ENCODE measurements around the gene CTIF. TPM values are rescaled to one million over a fixed set of nuclear protein-coding genes. Genes with fewer than 3 reads are reported as not detected.

The CTIF gene
- total and polyA plus RNA-seq, 12 donors: 44.5 to 74.1 (median 58.9) TPM

DNA sequence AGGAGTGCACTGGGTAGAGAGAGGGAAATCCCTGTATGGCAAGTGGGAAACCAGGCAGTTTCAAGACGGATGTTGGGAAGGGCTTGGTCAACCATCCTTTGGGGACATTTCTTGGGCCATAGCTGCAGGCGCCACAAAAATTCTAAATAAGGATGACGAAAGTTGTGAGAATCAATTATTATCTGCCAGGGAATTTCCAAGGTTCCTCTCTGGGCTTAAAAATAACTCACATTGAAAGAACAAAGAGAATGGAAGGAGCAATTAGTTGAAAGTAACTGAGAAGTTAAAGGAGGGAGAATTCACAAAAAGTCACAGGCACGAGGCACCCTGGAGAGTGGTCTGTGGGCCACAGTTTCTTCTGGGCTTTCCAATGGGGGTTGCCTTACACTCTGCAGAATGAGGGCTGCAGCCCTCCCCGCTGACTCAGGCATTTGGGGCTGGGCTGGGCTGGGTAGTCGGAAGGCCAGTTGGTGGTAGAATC is 216.2 kb downstream of the CTIF start:
- peak overlapping the region in 2 of 10 donors; percentile 26 to 31 for H3K27ac ChIP-seq
- H3K4me1 ChIP-seq: peaks cover 9 to 55% (median 42%) of the 10 kb centered on the region in 9 donors
- TF ChIP-seq, protein P1, sequence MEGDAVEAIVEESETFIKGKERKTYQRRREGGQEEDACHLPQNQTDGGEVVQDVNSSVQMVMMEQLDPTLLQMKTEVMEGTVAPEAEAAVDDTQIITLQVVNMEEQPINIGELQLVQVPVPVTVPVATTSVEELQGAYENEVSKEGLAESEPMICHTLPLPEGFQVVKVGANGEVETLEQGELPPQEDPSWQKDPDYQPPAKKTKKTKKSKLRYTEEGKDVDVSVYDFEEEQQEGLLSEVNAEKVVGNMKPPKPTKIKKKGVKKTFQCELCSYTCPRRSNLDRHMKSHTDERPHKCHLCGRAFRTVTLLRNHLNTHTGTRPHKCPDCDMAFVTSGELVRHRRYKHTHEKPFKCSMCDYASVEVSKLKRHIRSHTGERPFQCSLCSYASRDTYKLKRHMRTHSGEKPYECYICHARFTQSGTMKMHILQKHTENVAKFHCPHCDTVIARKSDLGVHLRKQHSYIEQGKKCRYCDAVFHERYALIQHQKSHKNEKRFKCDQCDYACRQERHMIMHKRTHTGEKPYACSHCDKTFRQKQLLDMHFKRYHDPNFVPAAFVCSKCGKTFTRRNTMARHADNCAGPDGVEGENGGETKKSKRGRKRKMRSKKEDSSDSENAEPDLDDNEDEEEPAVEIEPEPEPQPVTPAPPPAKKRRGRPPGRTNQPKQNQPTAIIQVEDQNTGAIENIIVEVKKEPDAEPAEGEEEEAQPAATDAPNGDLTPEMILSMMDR (IDR thresholded peaks at IDR 0.05): no peak
- DNase-seq (no peak), ATAC-seq (no peak)
- H3K27me3 ChIP-seq: no peaks in the 10 kb centered on the region
- H3K9me3 ChIP-seq: peaks cover 0 to 6% (median 0%) of the 10 kb centered on the region in 11 donors
- WGBS, 2 donors: 75 to 83% methylated on average over 6 of the region's 6 CpGs
- peaks cover 0 to 24% (median 9%) of the 10 kb centered on the region in 9 donors for H3K36me3 ChIP-seq
- intact Hi-C loops (cut with DNase I): loop anchor here in 1 of 10 donors (1.0 kb wide), 1 partner anchor 297 kb away; no protein-coding TSS in a partner anchor
- H3K4me3 ChIP-seq: no peak overlapping the region

DNA sequence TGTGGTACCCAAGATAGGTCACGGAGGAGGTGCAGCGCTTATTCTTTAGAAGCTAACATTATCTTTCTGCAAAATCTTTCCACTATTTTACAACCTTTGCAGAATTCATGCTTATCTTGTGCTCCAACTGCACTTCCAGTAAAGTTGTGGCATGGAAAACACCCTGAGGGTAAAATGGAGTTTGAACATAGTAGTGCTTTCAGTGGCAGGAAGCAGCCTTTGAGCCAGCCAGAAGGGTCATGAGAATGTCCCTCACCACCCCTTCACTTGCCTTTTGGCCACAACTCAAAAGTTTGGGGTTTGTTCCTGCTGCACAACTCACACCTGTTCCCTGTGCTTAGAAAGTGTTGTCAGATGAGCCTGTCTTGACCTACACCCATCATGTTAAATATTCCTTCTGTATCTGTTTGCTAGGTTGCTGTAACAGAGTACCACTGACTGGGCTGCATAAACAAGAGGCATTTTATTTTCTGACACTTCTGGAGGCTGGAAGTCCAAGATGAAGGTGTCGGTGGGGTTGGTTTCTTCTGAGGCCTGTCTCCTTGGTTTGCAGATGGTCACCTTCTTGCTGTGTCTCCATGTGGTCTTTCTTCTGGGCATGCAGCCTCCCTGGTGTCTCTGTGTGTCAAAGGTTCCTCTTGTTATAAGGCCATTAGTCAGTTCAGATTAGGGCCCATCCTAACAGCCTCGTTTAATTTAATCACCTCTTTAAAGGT is 217.8 kb downstream of the CTIF start:
- Histone ChIP-seq H3K36me3 (peaks cover 0 to 31% (median 9%) of the 10 kb centered on the region in 9 donors), H3K9me3 (peaks cover 0 to 6% (median 0%) of the 10 kb centered on the region in 11 donors), H3K27ac (no peak overlapping the region), H3K27me3 (no peaks in the 10 kb centered on the region), H3K4me3 (no peak overlapping the region), H3K4me1 (peaks cover 0 to 50% (median 29%) of the 10 kb centered on the region in 9 donors)
- ATAC-seq (no peak), DNase-seq (no peak)
- TF ChIP-seq, protein P1 (IDR thresholded peaks at IDR 0.05): no peak
- 89% methylated on average over 4 of the region's 4 CpGs for WGBS, 2 donors
- intact Hi-C loops (cut with DNase I): no loop called here

DNA sequence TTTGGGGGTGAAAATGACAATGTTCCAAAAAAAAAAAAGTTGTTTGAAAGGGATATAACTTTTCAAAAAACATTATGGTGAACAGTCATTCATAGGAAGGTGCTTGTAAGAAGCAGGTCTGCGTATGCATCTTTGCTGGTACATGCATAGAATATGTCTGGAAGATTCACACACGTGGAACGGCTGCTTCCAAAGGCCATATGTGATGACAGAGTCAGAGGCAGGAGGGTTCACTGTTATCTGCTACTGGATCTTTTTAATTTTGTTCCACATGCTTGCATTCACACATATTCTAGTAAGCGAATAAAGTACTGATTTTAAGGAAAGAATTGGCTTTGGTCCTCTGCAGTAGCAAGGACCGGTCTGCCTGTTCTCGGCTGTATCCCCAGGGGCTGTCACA is 218.5 kb downstream of the CTIF start:
- peaks cover 0 to 38% (median 9%) of the 10 kb centered on the region in 9 donors for H3K36me3 ChIP-seq
- TF ChIP-seq, protein P1 (IDR thresholded peaks at IDR 0.05): no peak
- DNase-seq: no peak
- ATAC-seq: no peak
- intact Hi-C loops (cut with DNase I): no loop called here
- H3K27ac ChIP-seq: no peak overlapping the region
- H3K4me3 ChIP-seq: no peak overlapping the region
- H3K9me3 ChIP-seq: peaks cover 0 to 6% (median 0%) of the 10 kb centered on the region in 11 donors
- peaks cover 0 to 50% (median 25%) of the 10 kb centered on the region in 9 donors for H3K4me1 ChIP-seq
- no peaks in the 10 kb centered on the region for H3K27me3 ChIP-seq
- 77 to 84% methylated on average over 6 of the region's 6 CpGs for WGBS, 2 donors

DNA sequence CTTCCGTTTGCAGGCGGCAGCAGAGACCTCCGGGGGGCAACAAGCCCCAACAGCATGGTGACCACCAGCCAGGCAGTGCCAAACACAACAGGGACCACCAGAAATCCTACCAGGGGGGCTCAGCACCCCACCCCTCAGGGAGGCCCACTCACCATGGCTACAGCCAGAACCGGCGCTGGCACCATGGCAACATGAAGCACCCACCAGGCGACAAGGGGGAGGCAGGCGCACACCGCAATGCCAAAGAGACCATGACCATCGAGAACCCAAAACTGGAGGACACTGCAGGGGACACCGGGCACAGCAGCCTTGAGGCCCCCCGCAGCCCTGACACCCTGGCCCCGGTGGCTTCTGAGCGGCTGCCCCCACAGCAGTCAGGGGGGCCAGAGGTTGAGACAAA is 219.1 kb downstream of the CTIF start:
- Histone ChIP-seq H3K27me3 (no peaks in the 10 kb centered on the region), H3K4me1 (peaks cover 3 to 53% (median 30%) of the 10 kb centered on the region in 9 donors), H3K36me3 (peaks cover 0 to 43% (median 9%) of the 10 kb centered on the region in 9 donors), H3K27ac (no peak overlapping the region), H3K9me3 (peaks cover 0 to 6% (median 0%) of the 10 kb centered on the region in 11 donors), H3K4me3 (no peak overlapping the region)
- TF ChIP-seq, protein P1 (IDR thresholded peaks at IDR 0.05): no peak
- ATAC-seq (peak in 1 of 8 donors; percentile 14), DNase-seq (no peak)
- WGBS, 2 donors: 93 to 97% methylated on average over 13 of the region's 13 CpGs
- intact Hi-C loops (cut with DNase I): no loop called here

Measured in heart right ventricle (tissue), 16 donors.